Omental fat pad (tissue), 4 donors: ENCODE measurements around the gene SMOC2. TPM values are rescaled to one million over a fixed set of nuclear protein-coding genes. Genes with fewer than 3 reads are reported as not detected.

Experiments
- ATAC-seq: fragments of 150-250 bp; one replicate; pipeline ENCODE4 v1.9.1; 2016; ENCODE audit warnings: mild to moderate bottlenecking, moderate library complexity; ENCODE audit not compliant: low FRiP score
- DNase-seq: peaks from one replicate; pipeline ENCODE4 v3.0.0-alpha.2; 2019; ENCODE audit warnings: low spot score
- CTCF ChIP-seq, 3 donors: fragments of 450-650 bp; IDR thresholded peaks; one replicate each; pipeline ENCODE4 v1.5.1; 2016 to 2017; ENCODE audit warnings: antibody characterized with exemption in 3 of 3, mild to moderate bottlenecking in 3 of 3, moderate library complexity in 2 of 3
- total RNA-seq, 4 donors: library from RNA; depleted of rRNA; stranded (reverse); fragments of >200 nt; gene quantifications; one replicate each; pipeline ENCODE4 v1.1.0, GENCODE V29; 2016

The SMOC2 gene
- total RNA-seq, 4 donors from 2014 or later = 53.1 to 164 (median 102) TPM

DNA sequence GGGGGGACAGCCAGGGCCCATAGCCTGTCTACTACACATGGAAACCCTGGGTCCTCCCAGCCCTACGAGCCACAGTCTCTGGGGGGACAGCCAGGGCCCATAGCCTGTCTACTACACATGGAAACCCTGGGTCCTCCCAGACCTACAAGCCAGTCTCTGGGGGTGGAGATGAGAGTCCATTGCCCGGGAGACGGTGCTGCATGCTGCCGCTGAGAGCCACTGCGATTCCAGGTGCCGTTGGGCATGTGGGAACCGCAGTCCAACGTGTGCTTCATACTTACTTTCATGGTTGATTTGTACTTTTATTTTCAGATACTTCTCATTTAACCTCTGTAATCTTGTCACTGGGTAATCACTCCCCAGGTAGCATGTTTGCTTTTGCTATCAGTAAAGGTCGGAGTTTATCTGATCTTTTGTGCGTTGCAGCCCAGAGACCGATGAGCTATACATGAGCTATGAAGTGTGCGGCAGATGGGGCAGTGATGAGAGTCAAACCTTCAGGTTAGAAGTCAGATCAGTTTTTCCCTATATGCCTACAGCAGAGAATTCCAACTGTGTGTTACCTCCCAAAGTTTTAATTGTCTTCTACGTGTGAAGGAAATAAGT is 58.2 kb downstream of the SMOC2 start:
- ATAC-seq = no peak
- TF ChIP-seq CTCF (IDR thresholded peaks at IDR 0.05) = no peak
- DNase-seq = no peak

- DNase-seq (no peak), ATAC-seq (no peak)
- no peak for TF ChIP-seq CTCF (IDR thresholded peaks at IDR 0.05)
These were observed 59.5 kb downstream of the SMOC2 start for GRCh38 chr6:168500519-168500918.

GRCh38 chr6:168501561-168501960 is 60.6 kb downstream of the SMOC2 start:
- TF ChIP-seq CTCF (IDR thresholded peaks at IDR 0.05) = no peak
- ATAC-seq = no peak
- no peak for DNase-seq

DNA sequence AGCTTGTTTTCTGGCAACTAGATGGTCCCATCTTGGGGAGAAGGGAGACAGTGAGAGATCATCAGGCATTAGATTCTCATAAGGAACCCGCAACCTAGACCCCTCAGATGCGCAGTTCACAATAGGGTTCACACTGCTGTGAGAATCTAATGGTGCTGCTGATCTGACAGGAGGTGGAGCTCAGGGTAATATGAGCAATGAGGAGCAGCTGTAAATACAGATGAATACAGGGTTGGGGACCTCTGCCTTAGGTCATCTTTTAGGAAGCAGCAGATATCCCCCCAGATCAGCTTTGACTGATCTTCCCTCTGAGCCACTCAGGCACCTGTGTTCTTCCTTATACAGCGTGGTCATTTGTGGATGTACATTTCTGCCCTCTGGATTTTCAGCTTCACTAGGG is 63.4 kb downstream of the SMOC2 start:
- TF ChIP-seq CTCF (IDR thresholded peaks at IDR 0.05) = no peak
- ATAC-seq (no peak), DNase-seq (no peak)

GRCh38 chr6:168506460-168506859 is 65.5 kb downstream of the SMOC2 start:
- DNase-seq = no peak
- ATAC-seq = no peak
- no peak for TF ChIP-seq CTCF (IDR thresholded peaks at IDR 0.05)

GRCh38 chr6:168507297-168507696 is 66.3 kb downstream of the SMOC2 start:
- no peak for ATAC-seq
- no peak for DNase-seq
- no peak for TF ChIP-seq CTCF (IDR thresholded peaks at IDR 0.05)

DNA sequence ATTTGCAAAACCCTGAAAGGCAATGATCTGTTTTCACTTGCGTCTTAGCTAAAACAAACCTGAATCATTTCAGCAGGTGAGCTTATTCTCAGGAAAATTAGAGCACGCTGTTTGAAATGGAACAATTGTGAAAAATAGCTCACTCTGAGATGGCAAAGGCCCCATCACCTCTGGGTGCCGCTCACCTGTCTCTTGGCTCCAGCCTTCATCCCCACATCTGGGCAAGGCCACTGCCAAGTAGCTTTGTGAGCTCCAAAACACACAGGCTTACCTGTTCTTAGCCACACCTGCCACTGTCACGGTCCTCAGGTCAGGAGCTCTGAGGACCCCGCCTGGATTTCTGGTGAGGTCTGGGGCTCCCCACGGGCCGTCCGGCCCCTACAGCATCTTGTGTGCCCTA is 66.7 kb downstream of the SMOC2 start:
- no peak for TF ChIP-seq CTCF (IDR thresholded peaks at IDR 0.05)
- ATAC-seq (no peak), DNase-seq (no peak)
